ENCODE results near the gene FRMPD4. TPM values are rescaled to one million over a fixed set of nuclear protein-coding genes. Genes with fewer than 3 reads are reported as not detected.

FRMPD4 gene
- total RNA-seq, 2 experiments from 2014 or later = not detected

DNA sequence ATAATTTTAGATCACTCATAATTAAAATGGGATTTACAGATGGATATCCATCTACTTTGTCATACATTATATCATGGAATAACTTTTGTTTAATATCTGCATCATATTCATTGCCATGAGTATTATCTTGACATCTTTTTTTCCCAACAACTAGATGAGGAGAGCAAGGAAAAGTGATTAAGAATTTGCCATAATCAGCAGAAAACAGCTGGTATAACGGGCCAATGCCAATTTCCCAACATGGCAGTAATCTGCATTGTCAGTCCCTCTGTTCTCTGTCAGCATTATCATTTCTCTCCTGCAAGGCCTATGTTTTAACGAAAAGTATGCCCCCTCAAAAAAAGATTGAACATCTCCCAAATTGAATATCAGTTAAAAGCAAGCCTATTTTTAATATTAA, 314.0 kb downstream of the FRMPD4 start:
- Mint-ChIP-seq H3K27ac (no peak overlapping the region), H3K27me3 (no peaks in the 10 kb centered on the region), H3K36me3 (ENCODE audit: low read depth) (no peaks in the 10 kb centered on the region), H3K4me1 (ENCODE audit: low read depth) (no peaks in the 10 kb centered on the region), H3K9me3 (no peaks in the 10 kb centered on the region), H3K4me3 (no peak overlapping the region)
- intact Hi-C loops (cut with micrococcal nuclease) = no loop called here
- no peak for DNase-seq
- TF ChIP-seq, protein P1, sequence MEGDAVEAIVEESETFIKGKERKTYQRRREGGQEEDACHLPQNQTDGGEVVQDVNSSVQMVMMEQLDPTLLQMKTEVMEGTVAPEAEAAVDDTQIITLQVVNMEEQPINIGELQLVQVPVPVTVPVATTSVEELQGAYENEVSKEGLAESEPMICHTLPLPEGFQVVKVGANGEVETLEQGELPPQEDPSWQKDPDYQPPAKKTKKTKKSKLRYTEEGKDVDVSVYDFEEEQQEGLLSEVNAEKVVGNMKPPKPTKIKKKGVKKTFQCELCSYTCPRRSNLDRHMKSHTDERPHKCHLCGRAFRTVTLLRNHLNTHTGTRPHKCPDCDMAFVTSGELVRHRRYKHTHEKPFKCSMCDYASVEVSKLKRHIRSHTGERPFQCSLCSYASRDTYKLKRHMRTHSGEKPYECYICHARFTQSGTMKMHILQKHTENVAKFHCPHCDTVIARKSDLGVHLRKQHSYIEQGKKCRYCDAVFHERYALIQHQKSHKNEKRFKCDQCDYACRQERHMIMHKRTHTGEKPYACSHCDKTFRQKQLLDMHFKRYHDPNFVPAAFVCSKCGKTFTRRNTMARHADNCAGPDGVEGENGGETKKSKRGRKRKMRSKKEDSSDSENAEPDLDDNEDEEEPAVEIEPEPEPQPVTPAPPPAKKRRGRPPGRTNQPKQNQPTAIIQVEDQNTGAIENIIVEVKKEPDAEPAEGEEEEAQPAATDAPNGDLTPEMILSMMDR (IDR thresholded peaks at IDR 0.05) = no peak
- CTCF ChIA-PET = no interaction called here
- POLR2A ChIA-PET = no interaction called here
- no peak for ATAC-seq

DNA sequence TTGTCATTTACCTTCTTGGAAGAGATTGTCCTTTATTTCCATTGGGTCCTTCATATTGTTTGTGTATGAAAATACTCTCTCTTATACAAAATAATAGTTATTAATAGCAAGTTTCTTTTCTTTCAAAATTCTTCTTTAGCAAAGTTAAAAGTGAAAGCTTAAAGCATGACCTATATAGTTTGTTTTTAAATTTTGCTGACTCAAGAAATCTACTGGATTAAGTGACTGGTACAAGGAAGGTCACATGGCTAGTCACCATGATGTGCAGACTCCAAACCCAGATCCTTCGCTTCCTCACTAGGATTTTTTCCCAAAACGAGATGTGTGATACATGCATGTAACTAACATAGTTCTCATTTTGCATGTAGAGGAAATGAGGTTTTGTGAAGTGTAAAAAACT, 322.7 kb downstream of the FRMPD4 start:
- DNase-seq (no peak), ATAC-seq (no peak)
- no peaks in the 10 kb centered on the region for H3K36me3 Mint-ChIP-seq (ENCODE audit: low read depth)
- CTCF ChIA-PET = no interaction called here
- POLR2A ChIA-PET = no interaction called here
- no peaks in the 10 kb centered on the region for H3K27me3 Mint-ChIP-seq
- no peaks in the 10 kb centered on the region for H3K4me1 Mint-ChIP-seq (ENCODE audit: low read depth)
- intact Hi-C loops (cut with micrococcal nuclease) = no loop called here
- no peak overlapping the region for H3K4me3 Mint-ChIP-seq
- no peaks in the 10 kb centered on the region for H3K9me3 Mint-ChIP-seq
- TF ChIP-seq, protein P1 (IDR thresholded peaks at IDR 0.05) = no peak
- H3K27ac Mint-ChIP-seq = no peak overlapping the region

DNA sequence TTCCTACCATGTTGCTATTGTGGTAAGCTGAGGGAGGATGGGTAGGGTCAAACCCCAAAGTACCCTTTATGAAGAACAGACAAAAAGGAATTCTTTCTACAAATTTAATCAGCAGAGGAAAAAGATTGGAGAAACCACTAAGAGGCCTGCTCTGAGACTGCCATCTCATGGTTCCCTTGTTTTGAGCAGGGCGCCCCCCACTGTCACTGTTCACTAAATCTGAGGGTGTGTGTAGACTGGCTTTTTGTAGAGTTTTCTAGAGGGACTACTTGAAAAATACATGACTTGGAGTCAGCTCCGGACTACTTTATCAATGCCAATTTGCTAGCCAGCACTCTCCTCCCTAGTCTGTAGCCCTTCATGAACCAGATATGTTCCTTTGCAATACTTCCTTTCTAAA, 324.8 kb downstream of the FRMPD4 start:
- Mint-ChIP-seq H3K4me1 (ENCODE audit: low read depth) (no peaks in the 10 kb centered on the region), H3K27me3 (no peaks in the 10 kb centered on the region), H3K36me3 (ENCODE audit: low read depth) (no peaks in the 10 kb centered on the region), H3K9me3 (no peaks in the 10 kb centered on the region), H3K27ac (no peak overlapping the region), H3K4me3 (no peak overlapping the region)
- DNase-seq (no peak), ATAC-seq (no peak)
- intact Hi-C loops (cut with micrococcal nuclease) = no loop called here
- TF ChIP-seq, protein P1 (IDR thresholded peaks at IDR 0.05) = no peak
- CTCF ChIA-PET = no interaction called here
- POLR2A ChIA-PET = no interaction called here

DNA sequence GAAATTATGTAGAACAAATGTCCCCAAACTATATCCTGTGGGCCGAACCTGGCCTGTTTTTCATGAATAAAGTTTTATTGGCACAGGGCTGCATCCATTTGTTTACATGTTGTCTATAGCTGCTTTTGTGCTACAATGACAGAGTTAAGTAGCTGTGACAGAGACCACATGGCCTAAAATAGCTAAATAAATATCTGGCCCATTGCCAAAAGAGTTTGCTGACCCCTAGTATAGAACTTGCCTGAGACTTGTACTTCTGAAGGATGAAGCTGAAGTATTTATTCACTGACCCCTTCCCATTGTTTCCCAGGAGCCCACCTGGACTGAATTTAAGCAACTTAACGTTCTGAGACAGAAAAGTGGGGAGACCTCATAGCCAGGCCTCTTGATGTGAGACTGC, 325.6 kb downstream of the FRMPD4 start:
- ChIA-PET POLR2A (no interaction called here), CTCF (no interaction called here)
- intact Hi-C loops (cut with micrococcal nuclease) = no loop called here
- no peak overlapping the region for H3K4me3 Mint-ChIP-seq
- H3K27me3 Mint-ChIP-seq = no peaks in the 10 kb centered on the region
- no peak overlapping the region for H3K27ac Mint-ChIP-seq
- DNase-seq = no peak
- H3K9me3 Mint-ChIP-seq = no peaks in the 10 kb centered on the region
- H3K4me1 Mint-ChIP-seq (ENCODE audit: low read depth) = no peaks in the 10 kb centered on the region
- TF ChIP-seq, protein P1 (IDR thresholded peaks at IDR 0.05) = no peak
- H3K36me3 Mint-ChIP-seq (ENCODE audit: low read depth) = no peaks in the 10 kb centered on the region
- ATAC-seq = no peak

DNA sequence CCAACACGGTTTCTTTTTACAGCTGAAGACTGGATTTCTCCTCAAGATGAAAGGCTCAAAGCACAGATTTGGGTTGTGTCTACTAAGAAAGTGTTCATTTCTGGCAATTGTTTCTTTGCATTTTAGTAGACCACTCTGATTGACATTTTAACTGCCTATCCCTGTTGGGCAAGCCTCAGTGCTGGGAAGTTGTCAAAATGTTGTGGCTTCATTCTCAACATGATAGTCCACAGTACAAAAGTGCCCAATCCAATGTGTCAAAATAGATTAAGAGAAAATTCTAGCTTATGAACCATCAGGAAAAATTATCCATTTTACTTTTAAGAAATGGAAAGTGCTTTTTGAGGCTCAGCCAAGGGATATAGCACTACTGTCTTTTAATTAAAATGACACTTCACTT, 329.0 kb downstream of the FRMPD4 start:
- intact Hi-C loops (cut with micrococcal nuclease) = no loop called here
- no peaks in the 10 kb centered on the region for H3K9me3 Mint-ChIP-seq
- H3K4me1 Mint-ChIP-seq (ENCODE audit: low read depth) = no peaks in the 10 kb centered on the region
- DNase-seq (no peak), ATAC-seq (no peak)
- H3K4me3 Mint-ChIP-seq = no peak overlapping the region
- no peak overlapping the region for H3K27ac Mint-ChIP-seq
- ChIA-PET POLR2A (no interaction called here), CTCF (no interaction called here)
- no peaks in the 10 kb centered on the region for H3K27me3 Mint-ChIP-seq
- TF ChIP-seq, protein P1 (IDR thresholded peaks at IDR 0.05) = no peak
- no peaks in the 10 kb centered on the region for H3K36me3 Mint-ChIP-seq (ENCODE audit: low read depth)

Measured in activated CD8-positive, alpha-beta T cell treated with anti-CD3 and anti-CD28 coated beads for 36 hours (primary cell).